ENCODE measurements around the gene GRIA1.

GRIA1 gene

DNA sequence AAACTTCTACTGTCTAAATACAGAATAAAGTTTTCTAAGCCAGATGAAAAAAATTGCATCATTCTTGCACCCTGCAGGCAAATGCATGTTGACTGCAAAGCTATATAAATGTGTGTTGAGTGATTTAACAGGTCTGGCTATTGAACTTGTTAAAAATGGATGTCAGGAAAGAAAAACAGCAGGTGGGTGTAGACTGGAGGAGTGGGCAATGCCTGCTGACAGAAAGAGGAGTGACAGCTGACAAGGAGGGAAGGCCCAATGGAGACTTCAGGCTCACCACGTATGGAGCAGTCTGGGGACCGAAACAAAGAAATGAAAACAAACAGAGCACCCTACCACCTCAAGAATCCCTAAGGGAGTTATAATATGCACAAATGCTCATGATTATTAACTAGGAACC lies 127.8 kb downstream of the GRIA1 start:
- no peak for DNase-seq

DNA sequence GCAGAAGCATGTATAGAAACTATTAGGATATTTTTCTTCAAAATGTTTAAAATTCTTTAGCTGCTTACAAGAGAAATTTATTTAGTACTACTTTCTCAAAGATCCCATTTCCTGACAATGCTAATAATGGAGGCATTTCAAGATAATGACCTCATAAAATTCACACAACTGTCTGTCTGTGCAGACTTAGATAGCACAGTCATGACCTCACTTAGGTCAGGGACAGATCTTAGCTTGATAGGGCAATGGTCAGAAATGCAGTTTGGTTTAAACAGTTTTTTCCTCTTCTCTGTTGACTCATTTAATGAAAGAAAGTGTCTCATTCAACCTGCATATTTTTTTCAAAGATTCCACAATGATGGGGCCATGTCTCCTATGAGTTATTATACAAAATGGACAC lies 128.4 kb downstream of the GRIA1 start:
- no peak for DNase-seq

DNA sequence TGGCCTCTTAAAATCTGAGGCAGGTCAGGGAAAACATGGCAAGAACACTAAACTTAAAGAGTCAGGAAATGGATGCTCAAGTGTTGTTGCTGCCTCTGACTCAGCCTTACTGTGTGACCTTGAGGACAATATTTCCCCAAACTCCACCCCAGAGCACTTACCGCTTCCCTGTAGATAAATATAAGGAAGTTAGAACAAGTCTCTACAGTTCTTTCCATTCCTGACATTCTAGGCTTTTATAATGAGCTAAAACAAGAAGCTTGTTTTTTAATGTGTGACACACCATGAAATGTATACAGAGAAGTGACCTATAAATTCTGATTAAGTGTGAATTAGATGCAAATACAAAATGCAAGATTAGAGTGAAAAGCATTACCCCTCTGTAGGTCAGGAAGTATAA lies 129.3 kb downstream of the GRIA1 start:
- no peak for DNase-seq

DNA sequence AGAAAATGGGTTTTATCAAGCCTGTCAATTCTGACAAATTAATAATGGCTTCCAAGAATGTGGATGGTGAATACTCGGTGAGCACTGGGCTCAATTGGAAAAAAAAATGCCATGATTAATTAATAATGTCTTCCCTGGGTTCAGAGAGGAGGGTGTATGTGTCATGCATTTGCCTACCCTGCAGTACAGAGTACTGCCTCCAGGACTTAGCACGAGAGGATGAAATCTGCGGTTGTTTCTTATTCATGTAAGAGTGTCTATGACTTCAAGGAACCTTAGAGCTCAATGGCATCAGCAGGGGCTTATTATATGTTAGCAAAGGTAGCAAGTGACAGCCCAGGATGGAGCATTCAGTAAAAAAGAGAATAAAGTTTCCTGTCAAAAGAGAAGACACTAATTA lies 132.7 kb downstream of the GRIA1 start:
- DNase-seq: no peak

DNA sequence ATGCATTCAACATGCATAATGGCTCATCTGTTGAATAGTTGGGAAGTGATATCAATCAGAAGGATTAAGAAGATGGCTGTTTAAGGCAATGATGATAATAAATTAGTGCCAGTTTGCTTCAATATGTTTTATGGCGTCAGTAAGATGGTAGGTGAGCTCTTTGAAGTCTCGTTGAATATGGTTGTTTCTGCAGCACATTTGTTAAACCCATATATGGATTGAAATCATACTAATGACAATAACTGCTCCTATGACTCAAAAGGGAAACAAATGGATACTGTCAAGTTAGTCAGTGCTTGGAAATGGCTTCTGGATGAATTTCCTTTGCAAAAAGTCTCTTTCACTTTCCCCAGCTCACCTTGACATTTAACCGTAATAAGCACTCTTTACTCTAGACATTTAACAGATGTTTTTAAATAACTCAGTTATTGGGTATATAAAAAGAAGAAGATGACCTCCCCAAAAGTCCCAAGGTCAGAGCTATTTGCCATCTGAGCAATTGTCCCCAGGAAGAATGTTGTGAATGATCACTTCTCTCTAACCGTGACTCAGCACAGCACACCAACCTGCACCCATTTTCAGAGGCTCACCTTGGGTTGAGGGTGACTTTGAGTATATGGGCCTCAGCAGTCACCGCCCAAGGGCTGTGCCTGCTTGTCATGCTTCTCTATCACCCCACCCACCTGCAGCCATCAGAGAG lies 133.4 kb downstream of the GRIA1 start:
- no peak for DNase-seq

DNA sequence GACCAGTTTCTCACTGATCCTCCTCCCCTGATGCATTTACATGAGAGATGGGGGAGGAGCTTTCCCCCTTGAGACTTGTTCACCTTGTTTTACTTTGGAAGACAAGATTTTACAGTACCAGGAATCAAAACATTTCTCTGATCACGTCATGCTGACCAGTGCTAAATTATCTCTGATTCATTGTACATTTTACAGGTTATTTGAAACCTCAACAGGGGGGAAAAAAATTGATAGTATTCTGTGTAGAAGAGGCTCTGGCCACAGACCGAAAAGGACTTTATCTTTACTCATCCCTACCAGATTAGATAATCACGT lies 133.9 kb downstream of the GRIA1 start:
- DNase-seq: no peak

DNA sequence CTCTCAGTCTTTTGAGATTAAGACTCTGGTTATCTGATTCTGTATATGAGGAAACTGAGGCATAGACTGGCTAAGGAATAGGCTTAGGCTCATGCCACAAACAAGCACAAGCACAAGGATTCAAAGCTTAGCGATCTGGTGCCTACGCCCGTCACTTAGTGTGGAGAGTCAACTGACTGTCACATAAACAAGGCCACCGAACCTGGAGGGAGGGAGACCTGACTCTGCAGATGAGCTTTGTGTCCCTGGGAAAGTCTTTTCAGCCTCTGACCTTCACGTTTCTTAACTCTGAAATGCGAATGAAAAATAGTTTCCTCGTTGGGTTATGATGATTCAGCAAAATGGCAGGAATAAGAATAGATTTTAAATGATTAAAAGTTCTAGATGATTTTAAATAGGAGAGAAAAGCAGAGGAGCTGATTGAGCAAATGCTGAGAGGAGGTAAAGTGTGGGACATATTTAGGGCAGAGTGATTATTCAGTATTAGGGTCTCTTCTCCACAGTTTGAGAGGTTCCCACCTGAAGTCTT lies 135.4 kb downstream of the GRIA1 start:
- no peak for DNase-seq

DNA sequence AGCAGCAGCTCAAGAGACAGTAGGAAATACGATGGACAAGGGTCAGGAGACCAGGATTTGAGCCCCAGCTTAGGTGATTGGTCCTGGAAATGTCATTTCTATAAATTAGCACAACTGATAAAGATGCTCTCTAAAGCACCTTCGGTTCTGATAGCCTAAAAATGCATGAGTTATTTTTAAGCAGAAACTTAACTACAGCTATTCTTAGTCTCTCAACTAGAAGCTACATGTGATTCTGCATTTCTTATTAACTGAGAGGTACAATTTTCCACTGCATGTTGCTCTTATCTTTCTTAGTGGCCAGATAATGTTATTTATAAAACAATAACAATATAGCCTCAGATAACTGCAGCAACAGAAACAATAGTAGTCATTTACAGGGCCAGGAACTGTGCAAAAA lies 136.4 kb downstream of the GRIA1 start:
- no peak for DNase-seq

DNA sequence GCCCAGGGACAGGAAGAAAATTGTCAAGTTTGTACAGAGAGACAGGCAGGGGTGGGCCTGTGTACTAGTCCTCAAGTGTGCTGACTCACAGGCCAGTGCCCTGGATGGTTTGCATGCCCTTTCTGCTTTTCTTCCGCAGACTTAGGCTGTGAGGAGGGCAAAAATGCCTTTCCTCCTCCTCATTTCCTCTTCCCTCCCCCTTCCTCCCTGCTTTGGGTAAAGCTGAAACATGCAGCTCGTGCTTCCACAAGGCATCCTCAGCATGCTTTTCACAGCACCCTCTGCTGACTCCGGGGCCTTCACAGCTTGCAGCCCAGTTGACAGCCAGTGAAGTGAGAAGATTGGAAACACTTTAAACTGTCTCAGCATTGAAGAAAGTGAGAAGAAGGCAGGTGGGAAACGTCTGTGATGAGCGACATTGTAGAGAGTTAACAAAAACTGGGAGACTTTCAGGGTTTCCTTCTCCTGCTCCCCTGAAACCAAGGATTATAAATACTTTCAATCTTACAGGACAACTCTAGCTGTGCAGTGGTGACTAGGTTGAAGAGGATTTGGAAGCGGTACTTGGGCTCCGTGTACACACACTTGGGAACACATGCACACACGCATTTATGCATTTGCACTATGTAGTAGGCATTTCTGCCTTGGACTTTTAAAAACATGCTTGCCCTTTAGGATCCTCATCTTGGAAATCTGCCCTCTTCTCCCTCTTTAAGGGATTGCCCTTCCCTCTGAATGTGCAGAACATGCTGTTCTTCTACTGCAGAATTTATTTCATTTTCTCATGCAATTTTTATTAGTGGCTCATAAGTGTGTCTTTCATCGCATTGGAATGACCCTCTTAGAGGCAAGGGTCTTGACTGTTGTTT lies 138.8 kb downstream of the GRIA1 start:
- DNase-seq: no peak

DNA sequence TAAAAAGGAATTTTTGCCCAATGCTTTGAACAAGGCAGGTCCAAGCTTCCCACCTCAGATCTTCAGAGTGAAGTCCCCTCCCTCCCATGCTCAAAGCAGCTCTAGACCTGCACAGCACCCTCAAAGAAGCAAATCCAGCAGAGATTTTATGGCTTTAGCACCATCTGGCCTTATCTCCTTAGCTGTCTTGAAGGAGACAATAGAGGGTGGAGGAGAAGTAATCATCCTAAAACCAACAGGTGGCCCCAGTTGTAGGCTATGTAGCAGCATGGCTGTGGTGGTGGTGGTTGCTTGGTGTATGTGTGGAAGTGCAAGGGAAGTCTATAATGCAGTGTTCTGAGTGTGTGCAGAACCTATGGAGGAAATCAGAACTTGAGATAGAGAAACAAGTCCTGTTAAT lies 140.1 kb downstream of the GRIA1 start:
- DNase-seq: no peak

DNA sequence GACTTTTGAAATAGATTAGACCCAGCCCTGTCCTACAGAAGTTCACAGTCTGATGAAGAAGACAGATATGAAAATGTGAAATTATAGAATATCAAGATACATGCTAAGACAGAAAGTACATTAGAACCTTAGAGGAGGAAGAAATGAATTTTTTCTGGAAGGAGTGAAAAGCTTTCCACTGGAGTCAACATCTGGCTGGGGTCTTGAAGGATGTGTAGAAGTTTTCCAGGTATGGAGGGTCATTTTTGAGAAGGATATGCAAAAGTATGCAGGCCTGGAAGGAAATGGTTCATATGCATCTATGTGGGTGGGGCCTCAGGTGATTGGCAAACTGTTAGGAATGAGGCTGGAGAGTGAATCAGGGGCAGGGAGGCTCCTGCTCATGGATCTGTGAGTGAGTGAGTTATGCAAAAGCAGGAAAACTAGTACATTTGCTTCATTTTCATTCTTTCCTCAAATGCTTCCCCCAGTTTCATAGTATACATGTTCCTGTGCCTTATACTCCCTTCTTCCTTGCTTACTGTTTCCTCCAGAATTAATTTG lies 142.3 kb downstream of the GRIA1 start:
- DNase-seq: no peak

DNA sequence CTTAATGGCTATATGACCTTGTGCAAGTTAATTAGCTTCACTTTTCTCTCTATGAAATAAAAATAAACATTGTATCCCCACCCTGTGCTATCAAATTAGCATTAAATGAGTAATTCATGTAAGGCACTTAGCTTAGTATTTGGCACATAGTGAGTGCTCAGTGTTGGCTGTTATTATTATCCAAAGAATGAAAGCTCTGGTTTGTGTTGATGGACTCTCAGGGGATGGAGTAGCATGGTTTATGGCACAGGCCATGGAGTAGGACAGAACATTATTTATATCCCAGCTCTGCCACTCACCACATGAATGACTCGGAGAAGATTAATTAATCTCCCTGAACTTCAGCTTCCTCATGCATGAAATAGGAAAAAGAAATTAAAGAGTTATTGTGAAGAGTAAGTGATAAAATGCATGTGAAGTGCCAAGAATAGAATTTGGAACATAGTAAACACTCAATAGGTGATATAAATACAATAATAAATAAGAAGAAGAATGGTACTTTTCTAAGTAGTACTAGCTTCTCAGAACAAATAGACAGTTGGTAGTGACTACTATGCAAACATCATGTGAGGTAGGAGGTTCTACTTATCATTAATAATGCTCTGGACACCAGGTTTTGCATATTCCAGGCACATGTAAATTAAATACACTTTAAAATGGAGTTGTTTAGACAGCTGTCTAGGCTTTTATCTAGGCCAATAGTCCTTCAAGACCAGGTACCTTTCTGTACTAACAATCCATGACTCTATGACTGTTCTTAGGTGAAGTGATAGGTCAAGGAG lies 146.4 kb downstream of the GRIA1 start:
- no peak for DNase-seq

DNA sequence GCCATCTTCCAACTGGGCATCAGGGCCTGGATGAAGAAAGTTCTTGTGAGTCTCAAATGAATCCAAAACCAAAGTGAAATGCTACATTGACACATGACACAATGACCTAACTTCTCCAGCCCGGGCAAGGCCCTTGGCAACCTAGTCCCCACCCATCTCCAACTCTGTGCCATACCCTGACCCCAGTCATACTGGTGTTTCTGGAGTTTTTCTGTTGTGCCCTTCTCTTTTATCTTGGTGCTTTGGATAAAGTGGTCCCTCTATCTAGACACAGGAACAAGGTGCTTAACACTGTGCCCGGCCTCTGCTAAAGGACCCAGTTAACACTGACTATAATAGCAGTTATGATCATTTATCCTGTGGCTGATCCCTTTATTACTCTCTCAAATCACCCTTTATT lies 149.8 kb downstream of the GRIA1 start:
- no peak for DNase-seq

DNA sequence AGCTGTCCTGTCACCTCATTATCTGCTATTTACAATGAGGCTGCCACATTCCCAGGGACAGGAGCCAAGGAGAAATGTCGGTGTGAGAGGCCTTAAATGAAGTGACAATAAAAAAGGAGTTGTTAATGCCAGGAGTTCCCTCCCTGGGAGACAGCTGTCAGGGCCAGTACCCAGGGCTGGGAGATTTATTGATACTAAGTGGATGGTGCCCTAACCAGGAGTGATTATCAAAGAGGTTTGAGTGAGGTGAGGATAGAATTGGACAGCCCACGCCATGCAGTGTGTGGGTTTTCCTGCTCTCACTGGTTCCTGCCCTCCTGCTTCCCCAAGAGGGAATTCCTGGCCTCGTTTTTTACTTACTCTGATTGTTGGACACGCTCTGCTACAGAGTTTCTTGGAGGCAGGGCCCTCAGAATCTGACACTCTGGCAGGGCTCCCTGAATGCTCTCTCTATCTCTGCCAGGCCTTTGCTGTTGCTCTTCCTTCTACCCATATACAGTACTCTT lies 150.8 kb downstream of the GRIA1 start:
- no peak for DNase-seq

DNA sequence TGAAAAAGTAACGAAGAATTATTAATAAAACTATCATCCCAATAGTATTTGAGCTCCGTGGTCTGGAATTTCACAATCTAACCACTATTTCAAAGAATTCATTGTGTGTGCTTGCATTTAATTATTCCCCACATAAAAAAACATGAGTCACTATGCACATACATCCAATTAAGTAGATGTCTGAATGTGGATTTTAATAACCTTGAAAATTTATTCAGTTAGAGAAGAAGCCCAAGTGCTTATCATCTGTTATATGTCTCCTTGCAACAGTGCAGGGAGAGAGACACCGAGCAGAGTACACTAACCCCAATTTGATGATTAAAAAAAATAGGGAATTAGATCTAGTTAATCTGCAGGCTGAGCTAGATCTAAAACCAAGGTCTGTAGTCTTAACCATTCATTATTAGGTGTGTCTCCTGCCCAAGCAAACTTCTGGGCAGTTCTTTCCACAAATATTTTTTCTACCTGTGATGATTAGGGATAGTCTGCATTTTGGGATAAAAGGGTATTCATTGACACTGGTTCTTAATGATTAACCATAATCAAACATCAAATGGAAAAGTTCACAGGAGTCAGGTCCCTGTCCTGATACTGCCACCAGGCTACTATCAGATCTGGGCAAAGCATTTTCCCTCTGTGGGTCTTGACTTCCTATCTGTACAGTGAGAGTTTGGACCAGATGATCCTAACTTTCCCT lies 164.2 kb downstream of the GRIA1 start:
- DNase-seq: no peak

DNA sequence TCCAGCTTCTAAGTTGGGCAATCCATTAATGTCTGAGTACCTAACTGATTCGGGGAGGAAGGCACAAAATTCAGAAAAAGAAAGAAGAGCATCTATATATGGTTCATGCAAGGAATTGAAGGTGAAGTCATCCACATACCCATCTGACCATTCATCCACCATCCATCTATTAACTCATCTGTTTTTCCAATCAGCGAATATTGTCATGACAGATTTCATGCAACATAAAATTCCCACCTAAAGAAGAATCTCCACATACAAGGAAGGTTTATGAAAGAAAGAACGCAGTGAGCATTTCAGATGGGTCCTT lies 164.7 kb downstream of the GRIA1 start:
- no peak for DNase-seq

DNA sequence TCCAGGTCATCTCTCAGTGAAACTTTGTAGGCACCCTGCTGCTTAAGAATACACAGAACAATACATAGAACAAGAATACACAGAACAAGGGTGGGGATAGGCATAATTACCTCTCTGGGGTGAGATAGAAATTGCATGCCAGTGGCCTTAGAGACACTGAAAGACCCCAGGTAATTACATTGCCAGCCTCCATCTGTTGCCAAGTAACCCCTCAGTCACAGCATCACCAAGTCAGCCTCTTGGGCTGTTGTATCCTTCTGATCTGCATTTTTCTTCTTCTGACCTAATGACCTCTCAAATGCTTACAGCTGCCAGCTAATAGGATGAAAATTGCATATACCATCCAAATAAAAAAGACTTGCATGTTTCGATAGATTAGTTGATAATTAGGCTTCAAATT lies 167.7 kb downstream of the GRIA1 start:
- peak; percentile 67 for DNase-seq

DNA sequence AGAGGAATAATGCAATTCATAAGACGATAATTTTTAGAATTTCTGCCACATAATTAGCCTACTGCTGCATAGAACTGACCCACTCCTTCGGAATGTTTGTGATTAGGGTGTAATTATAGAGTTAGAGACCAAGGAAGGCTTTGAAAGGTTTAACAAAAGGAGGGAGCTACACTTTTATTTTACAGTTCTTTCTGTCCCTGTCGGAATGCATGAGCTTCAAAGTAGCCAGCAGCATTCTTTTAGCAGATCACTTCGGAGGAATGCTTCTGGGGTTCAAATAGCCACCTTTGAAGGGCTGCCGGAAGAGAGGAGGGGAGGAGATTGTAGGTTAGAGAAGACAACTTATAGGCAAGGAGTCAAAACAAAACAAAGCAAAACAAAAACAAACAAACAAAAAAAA lies 168.1 kb downstream of the GRIA1 start:
- DNase-seq: no peak

DNA sequence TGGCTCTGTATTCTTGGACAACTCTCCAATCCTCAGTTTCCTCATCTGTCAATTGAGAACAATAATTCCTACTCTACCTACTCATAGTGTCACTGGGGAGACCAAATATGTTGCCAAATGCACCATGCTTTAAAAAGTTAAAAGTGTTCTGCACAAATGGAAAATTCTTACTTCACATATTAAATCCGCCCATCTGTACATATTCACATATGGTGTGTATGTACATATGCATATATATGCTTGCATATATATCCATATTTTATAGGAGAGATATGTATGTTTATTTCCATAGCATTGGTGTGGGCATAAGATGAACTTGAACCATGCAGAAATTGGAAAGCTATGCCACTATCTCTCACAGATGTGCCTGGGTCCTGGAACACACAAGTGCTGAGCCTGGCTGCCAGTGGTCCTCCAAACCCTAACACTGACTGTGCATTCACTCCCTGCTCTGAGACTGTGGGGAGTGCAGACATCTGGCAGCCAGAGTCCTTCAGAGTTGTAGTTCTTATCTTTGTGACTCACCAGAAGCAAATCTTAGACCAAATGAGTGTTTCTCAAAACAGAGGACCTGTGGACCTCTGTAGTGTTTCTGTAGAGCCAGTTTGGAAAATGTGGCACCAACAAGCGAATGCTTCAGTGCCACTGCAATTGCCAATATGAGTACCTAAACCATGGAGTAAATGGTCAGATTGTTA lies 168.7 kb downstream of the GRIA1 start:
- DNase-seq: no peak

DNA sequence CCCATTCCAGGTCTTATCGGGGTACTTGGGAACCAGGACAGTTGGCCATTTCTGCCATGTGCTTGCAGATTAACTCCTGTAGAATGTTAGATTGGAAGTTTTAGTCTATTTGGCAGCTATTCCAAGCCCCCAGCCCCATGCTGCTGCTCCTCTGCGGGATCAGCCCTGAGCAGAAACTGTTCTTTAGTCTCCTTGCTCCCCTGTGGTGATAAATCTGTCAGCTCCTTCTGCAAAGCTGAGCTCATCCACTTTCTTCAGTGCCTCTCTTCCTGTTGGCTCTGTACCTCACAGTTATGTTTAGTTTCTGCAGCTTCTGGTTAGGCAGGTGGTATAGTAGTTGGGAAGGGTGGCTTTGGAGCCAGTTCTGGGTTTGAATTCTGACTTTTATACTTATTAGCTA lies 170.4 kb downstream of the GRIA1 start:
- DNase-seq: no peak

DNA sequence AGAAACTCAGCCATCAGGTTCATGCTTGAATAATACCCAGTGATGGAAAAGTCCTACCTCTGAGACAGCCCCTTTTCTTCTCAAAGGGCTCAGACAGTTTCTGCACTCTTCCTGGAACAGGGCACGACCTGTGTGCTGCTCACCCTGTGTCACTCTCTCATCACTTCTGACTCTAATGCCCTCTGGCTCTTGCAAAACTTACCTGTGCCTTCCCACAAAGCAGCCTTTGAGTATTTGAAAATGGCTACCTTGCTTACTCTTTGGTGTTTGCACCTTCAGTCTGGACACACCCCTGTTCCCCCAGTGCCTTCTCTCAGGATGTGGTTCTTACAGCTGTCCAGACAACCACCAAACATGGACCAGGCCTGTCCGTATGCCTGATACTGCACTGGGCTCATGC lies 171.4 kb downstream of the GRIA1 start:
- no peak for DNase-seq

DNA sequence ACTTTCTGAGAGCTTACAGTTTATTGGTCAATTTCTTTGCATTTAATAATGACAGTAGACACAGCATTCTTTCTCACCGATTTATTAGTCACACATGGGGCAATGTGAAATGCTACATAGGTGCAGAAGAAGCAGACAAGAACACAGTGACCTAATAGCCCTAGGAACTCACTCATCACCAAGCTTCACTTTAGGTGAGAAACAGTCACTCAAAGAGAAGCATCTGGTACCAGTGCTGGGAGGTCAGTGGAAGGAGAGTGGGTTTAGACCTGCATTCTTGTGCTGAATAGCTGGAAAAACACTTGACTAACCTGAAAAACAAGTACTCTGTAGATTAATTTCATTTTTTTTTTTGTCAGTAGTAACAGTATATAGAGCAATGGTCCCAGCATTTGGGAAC lies 179.6 kb downstream of the GRIA1 start:
- no peak for DNase-seq
